Ecto neural progenitor cell (in vitro differentiated cells): ENCODE results near the gene TSPYL4.
A peak's percentile ranks its signal among the peaks of the same experiment; 100 is the strongest.

Experiments used
- DNase-seq: peaks from one replicate; pipeline ENCODE4 v3.0.0-alpha.2; 2018; ENCODE audit warnings: low spot score

TSPYL4 gene

DNA sequence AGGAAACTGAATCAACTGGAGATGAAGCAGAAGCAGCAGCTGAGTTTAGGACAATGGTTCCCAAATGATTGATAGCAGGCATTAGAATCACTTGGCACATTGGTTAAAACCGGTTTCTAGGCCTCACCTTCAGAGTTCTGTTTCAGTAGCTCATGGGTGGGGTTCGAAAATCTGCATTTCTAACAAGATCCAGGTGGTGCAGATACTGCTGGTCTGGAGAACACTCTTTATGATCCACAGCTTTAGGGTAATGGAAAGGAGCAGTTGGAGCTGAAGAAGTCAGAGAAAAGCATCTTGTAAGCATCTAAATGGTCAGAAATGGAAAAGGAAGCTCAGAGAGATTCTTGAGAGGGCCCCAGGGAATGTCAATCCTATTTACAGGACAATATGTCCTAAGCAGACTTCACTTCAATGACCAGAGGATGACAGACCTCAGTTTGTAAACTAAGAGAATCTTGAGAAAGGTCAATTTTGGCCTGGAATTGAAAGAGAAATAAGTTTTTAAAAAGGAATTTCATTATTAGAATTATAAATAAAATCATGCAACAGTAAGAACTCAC is 17.4 kb upstream of the TSPYL4 start:
- no peak for DNase-seq

DNA sequence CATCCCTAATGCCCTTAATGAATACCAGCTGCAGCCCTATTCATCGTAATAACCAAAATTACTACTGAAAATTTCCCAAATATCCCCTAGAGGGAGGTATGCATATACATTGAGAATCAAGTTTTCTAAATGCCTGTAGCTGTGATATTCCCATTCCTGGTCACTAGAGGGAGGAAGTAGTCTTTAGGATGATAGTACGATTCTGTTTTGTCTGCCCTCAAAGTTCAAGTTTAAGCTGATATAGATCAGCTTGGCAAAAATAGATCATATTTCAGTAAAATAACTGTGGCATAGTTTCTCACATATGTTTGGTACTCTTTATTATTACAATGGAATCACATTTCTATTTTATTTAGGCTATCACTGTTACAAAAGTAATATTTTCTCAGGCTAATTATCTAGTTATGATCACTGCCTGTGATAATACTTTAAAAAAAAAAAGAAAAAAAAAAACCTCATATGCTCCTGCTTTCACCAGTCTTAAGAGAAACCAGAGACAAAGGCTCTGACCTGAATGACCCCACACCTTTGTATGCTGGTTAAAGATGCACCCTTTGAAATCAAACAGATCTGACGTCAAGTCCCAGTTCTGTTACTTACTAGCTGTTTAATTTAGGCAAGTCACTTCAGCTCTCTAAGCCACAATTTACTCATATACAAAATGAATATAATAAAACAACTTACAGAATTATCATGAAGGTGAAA is 14.9 kb upstream of the TSPYL4 start:
- no peak for DNase-seq

DNA sequence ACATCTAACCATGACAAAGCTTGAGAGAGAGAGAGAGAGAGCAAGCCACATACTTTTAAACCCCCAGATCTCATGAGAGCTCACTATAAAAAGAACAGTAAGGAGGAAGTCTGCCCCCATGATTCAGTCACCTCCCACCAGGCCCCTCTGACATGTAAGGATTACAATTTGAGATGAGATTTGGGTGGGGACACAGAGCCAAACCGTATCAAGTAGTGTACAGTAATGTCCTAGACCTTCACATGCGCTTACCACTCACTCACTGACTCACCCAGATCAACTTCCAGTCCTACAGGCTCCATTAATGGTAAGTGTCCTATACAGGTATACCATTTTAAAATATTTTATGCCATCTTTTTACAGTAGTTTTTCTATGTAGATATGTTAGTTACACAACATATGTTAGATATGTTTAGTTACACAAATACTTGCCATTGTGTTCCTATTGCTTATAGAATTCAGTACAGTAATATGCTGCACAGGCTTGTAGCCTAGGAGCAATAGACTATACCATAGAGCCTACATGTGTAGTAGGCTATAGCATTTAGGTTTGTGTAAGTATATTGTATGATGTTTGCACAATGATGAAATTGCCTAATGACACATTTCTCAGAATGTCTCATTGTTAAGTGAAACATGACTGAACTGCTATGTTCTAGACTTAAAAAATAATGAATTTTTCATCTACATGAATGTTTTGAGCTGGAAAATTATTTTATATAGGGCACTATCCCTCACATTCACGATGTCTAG is 14.1 kb upstream of the TSPYL4 start:
- no peak for DNase-seq

DNA sequence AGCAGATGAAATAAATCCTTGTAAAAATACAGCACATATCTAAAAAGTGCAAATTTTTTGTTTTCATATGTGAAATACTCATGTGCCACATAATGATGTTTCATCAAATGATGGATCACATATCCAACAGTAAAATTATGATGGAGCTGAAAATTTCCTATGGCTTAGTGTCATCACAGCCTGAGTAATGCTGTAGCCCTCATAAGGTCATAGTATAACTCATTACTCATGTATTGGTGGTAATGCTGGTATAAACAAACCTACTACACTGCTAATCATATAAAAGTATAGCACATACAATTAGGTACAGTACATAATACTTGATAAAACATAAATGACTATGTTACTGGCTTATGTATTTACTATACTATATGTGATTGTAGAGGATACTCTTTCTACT is 12.9 kb upstream of the TSPYL4 start:
- DNase-seq, result no peak

DNA sequence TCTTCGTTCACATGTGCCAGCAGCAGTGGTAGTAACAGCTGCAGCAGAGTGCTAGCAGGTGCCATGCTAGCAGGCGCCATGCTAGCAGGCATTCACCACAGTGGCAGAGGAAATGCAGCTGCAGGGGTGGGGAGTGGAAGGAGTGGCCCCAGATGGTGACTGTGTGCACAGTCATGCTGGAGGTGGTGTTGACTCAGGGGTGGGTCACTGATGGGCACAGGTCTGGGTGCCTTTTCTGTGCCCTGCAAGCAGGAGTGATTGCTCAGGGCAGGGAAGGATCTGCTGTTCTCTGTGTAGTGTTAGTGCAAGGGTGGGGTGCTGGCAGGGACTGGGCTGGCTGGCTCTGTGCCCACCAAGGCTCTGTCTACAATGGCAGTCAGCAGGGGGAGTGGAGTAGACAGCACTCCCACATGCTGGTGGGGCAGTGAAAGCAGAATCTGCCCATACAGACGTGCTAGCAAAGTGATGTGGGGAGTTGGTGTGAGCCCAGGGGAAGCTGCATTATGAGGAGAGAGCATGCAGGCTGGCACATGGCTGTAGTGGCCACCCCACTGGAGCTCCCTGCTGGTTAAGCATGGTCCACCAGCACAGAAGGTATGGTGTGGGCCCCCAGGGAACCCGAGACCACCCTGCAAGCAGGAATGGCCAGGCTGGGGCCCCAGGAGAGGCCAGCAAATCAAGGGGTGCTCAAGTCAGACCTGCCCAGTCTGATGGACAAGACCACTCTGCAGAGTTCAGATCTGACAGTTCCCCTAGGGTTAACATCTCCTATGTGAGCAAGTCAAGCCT is 11.4 kb upstream of the TSPYL4 start:
- no peak for DNase-seq

DNA sequence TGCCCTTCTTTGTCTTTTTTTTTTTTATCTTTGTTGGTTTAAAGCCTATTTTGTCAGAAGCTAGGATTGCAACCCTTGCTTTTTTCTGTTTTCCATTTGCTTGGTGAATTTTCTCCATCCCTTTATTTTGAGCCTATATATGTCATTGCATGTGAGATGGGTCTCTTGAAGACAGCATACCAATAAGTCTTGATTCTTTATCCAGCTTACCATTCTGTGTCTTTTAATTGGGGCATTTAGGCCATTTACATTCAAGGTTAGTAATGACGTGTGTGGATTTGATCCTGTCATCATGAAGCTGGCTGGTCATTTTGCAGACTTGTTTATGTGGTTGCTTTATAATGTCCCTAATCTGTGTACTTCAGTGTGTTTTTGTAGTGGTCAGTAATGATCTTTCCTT is 9.5 kb upstream of the TSPYL4 start:
- no peak for DNase-seq

DNA sequence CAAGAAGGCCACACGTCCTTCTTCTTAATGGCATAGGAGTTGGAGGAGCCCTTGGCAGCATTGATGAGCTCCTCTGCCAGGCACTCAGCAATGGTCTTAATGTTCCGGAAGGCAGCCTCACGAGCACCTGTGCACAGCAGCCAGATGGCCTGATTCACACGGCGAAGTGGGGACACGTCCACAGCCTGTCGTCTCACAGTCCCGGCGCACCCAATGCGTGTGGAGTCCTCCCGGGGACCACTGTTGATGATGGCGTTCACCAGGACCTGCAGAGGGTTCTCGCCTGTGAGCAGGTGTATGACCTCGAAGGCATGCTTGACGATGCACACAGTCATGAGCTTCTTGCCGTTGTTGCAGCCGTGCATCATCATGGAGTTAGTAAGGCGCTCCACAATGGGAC is 4.6 kb upstream of the TSPYL4 start:
- DNase-seq, result no peak

DNA sequence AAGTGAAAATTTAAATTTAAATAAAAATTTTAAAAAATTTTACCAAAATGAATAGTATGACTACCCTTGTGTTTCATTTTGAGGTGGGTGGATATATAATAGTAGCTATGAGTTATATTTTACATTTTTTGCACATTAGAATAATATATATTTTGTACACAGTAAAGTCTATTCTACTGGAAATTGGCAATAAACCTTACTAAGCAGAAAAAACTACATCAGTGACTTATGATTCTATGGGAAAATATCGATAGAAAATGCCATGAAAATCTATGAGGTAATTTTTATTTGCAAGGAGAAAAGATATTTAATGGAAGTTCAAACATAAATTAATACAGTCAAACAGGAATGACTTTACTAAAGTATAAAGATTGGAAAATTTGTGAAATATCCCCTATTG is 2.8 kb upstream of the TSPYL4 start:
- no peak for DNase-seq

DNA sequence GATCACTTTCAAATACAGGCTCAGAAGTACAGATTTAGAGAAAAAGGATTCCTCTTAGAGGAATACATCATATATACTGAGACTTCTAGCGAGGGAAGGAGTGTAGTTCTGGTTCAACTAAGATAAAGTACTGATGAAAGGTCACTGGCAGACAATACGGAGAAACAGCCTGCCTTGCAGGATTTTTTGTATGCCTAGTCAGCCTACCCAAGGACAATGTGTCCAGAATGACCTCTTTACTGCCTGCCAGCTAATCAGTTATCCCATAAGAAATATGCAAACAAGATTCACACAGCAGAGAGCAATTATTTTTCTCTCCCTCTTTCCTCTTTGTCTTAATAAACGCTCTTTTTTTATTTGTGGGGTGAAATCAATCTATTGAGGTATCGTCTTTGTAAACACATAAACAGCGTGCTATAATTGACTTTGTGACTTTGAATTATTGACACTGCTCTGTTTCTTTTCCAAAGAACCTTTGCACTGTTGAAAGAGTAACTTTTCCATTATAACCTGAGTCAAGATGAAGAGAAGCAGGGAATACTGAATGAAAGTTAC is 1.4 kb upstream of the TSPYL4 start:
- DNase-seq, result no peak

DNA sequence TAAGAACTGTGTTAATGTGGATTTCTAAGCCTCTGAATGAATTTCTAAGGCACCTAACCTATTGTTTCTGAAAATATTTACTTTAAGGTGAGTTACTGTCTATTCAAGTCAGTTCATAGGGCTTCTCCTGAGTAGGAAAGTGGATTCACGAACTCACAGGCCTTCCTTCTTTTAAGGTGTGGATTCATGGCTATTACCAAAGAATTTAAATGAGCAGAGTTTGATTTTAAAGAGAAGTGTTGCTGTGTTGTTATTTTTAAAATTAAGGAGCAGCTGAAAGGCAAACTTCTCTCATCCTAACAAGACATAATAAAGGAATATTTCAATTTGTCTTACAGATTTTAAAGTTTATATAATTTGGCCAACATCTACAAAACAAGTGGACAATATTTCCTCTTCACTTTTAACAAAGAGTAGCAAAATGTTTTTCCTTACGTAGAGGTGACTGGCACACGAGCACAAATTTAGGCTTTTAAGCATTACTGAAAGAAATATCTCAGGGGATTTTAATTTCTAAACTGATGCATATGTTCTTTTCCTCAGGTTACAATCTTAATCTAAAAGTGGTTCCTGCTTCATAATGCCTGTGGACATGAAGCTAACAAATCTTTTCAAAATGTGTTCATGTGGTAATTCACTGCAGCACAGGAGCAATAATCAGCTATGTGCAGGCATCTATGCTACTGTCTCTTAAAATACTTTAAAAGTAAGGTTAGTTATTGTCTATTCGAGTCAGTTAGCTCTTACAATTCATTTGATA is 602 bp upstream of the TSPYL4 start:
- no peak for DNase-seq

DNA sequence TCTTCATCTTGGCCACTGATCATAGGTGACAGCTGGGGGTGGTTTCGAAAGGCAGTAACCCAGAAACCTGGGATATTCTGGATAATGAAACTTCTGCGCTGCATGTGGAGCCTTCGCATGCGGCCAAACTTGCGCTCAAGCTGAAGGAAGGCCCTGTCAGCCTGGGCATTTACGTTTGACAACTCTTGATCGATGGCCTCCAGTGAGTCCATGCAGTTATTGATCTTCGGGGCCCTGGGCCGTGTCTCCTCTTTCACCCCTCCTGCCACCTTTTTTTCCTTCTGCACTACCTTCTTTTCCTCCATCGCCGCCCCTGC is 729 bp downstream of the TSPYL4 start:
- no peak for DNase-seq

DNA sequence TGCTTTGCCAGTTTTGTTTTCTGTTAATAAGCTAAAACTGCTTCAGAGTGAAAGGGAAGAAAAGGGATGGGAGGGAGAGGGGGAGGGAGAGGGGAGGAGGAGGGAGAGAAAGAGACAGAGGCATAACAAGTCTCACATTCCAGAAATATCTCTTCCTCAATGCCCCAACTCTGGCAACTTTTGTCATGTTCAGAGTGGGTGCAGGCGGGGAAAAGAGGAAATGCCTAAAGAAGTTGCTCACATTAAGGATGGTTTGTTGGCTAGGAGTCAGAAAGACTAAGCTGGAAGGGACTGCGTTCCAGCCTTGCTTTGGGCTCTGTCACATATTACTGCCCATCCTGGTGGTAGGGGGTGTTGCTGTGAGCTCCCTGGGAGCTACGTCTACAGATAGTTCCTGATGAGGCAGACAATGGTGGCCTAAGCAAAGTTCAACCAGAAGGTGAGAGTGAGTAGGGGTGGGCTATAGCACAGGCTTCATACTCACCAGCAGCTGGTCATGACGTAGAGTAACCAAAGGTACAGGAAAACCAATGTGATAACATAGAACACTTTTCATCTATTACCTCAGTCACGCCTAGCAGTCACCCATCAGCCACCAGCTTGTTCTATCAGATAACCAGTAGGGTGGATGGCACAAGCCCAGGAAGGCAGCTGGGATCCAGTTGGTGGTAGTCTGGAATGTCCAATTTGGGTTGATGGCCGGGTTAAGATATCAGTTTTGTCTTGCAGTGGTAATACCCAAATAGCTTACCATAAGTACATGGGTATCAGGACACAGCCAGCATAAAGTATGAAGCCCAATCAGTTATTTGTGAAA is 2.1 kb downstream of the TSPYL4 start:
- DNase-seq, result no peak

DNA sequence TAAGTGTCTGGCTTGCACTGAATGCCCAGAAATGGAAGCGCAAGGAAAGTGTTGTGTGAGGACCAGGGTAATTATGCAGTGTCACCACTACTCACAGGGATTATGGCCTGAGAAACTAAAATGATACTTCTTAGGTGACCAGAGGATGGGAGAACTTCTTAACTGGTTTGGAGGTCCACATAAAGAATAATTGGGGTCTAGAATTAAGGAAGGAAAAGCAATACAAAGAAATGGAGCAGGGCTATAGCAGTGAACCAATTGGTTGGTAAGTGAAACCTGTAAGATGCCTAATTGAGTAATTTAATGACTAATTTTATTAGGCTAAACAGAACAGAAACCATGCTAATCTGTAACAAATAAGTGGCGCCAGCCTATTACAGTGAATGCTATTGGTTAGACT is 5.3 kb downstream of the TSPYL4 start:
- DNase-seq, result no peak

DNA sequence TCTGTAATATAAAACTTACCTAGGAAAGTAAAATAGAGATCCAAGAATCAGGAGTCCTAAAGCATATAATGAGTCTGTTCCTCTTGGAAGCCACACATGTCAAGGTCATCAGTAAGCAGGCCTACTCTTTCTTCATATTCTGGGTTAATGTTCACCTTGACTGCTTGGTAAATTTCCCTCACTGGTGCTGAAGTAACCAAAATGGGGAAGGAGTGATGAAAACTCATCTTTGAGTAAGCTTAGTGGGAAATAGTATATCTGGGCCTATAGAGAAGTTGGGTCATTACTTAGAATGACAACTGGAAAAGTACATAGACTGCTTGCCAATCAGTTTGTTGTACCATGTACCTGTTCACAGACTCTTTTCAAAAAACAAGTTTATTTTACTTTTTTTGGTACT is 6.6 kb downstream of the TSPYL4 start:
- DNase-seq, result no peak

DNA sequence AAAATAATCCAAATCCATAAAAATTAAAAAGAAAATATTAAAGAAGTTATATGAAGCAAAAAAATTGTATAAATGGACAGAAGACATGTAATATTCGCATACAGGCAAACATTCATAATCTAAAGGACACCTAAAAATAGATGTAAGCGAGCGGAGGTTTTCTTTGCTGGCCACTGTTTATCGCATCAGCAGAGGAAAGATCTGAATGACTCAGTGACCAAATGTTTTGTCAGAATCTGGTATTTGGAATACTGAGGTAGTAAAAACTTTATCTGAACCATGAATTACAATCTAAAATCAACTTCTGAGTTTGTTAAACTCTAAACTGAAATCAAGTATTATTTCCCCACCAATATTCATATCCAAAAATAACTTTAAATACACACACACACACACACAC is 7.8 kb downstream of the TSPYL4 start:
- no peak for DNase-seq

DNA sequence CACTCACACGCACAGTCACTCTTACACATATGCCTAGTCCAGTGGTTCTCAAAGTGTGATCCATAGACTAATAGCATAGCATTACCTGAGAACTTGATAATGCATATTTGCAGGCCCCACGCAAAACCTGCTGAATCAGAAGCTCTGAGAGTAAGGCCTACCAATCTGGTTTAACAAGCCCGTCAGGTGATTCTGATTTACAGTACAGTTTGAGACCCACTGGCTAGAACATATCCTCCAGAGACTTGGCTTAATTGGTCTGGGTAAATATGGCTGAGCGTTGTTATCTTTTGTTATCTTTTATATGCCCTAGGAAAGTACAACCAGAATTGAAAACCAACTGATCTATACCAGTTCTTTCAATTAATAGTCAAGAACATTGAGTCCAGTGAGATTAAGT is 9.6 kb downstream of the TSPYL4 start:
- no peak for DNase-seq

DNA sequence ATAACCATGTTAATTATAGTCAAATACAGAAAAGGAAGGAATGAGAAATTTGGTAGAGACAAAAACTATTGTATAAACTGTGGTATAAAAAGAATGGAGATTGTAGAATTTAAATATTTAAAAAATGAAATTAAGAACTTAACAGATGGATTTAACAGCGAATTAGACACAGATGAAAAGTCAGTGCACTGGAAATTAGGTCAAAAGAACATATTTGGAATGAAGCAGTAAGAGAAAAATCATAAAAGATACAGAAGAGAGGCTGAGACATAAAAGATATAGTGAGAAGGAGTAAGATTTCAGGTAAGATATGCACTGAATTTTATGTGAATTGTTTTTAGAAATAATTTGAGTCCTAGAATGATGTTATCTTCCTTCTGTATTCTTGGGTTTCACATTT is 14.0 kb downstream of the TSPYL4 start:
- no peak for DNase-seq

DNA sequence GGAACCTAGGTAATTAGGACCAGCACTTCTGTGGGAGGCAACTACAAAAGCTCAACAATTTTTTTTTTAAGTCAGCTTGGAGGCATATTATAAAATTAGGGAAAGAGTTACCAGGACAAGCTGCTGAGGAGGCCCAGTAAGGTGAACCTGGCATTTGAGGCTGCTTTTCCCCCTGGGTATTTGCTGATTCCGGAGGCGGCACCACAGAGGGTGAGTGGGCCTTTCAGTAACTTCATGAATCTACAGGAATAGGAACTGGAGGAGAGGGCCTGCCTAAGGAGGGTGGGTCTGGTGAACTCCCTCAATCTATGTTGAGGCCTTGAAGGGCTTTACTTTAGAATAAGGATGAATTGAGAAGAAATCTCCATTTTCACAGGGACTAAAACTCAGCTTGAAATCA is 14.6 kb downstream of the TSPYL4 start:
- DNase-seq, result no peak

DNA sequence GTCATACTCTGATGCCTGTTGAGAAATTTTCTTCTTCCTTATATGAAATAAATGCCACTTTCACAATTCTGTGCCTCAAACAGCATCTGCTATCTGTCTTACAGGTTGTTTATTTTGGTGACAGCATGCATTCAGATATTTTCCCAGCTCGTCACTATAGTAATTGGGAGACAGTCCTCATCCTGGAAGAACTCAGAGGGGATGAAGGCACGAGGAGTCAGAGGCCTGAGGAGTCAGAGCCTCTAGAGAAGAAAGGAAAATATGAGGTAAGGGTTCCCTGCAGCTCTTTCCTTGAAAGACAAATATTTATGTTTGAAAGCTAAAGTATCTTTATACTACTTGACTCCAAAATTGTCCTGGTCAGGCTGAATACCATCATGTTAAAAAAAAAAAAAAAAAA is 15.8 kb downstream of the TSPYL4 start:
- no peak for DNase-seq

DNA sequence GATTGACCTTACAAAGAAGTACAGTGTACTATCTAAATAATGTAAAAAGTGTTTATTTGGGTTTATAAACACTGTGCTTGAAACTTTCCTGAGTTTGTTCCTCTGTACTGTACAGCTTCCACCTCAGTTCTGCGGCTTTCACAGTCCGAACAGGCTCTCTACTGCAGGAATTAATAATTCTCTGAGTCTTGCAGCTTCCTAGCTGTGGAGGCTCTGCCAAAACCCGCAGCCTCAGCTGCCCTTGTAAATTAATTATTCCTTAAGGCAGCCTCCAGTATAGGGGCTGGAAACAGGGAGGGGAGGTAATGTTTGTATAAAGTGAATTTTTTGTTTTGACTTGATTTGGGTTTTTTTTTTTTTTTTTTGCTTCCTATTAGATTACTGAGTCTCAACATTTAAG is 19.2 kb downstream of the TSPYL4 start:
- no peak for DNase-seq

DNA sequence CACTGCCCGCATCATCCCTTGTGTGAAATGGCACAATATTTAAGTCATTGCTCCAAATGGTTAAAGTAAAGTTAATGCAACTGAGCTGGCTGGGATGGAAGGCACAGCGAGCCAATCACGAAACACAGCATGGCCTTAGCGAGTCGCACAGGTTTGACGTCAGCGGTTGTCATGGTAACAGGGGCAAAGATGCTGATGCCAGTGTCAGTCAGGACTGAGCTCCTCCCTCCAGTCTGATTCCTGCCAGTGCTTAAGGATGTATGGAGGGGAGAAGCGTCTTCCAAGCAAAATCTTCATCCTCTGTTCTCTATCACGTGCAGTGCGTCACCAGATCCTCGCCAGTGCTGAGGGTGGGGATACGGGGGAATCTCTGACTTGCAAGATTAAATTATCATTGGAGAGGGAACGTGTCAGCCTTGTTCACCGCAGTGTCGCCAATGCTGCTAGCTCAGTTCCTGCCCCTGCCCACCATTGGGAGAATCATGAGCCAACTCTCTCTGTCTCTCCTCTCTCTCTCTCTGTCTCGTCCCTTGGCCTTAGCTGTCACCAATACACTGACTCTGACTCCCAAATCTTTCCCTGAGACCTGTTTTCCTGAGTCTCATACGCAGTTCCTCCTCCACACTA is 24.5 kb downstream of the TSPYL4 start:
- DNase-seq, result peak; percentile 95
